HEK293T (cell line): ENCODE results near the gene RXRB.

Source experiments
- CTCF ChIA-PET: fragments of 350-600 bp; formaldehyde crosslinking; extraction: SDS; loops from one replicate; lab custom pipeline; 2021; ENCODE audit warnings: antibody characterized with exemption, inconsistent platforms; lab: Yijun Ruan, JAX
- POLR2A ChIA-PET: fragments of 350-600 bp; formaldehyde crosslinking; extraction: SDS; loops from one replicate; lab custom pipeline; 2020; ENCODE audit warnings: antibody characterized with exemption, inconsistent platforms; lab: Yijun Ruan, JAX
- DNase-seq: peaks from one replicate; pipeline ENCODE4 v3.0.0; 2012; ENCODE audit warnings: mixed read lengths; ENCODE audit errors: extremely low spot score
- ARNT ChIP-seq: fragments of 450-650 bp; IDR thresholded peaks from 2 replicates; pipeline ENCODE4 v1.6.1; 2017; ENCODE audit warnings: mild to moderate bottlenecking
- BHLHE40 ChIP-seq: fragments of 450-650 bp; IDR thresholded peaks from 2 replicates; pipeline ENCODE4 v1.6.1; 2016; ENCODE audit warnings: mild to moderate bottlenecking, moderate library complexity, borderline replicate concordance
- CTBP1 ChIP-seq: fragments of 450-650 bp; IDR thresholded peaks from 2 replicates; pipeline ENCODE4 v1.6.1; 2016; ENCODE audit warnings: borderline replicate concordance
- ELF4 ChIP-seq: fragments of 450-650 bp; IDR thresholded peaks from 2 replicates; pipeline ENCODE4 v1.6.1; 2017; ENCODE audit warnings: antibody characterized with exemption
- FOXA1 ChIP-seq: fragments of 450-650 bp; IDR thresholded peaks from 2 replicates; pipeline ENCODE4 v1.6.1; 2016; ENCODE audit warnings: mild to moderate bottlenecking
- FOXK2 ChIP-seq: fragments of 450-650 bp; IDR thresholded peaks from 2 replicates; pipeline ENCODE4 v1.6.1; 2016; ENCODE audit warnings: mild to moderate bottlenecking
- FOXM1 ChIP-seq: fragments of 450-650 bp; IDR thresholded peaks from 2 replicates; pipeline ENCODE4 v1.6.1; 2017; ENCODE audit warnings: mild to moderate bottlenecking, borderline replicate concordance
- HDGF ChIP-seq: fragments of 450-650 bp; IDR thresholded peaks from 2 replicates; pipeline ENCODE4 v1.6.1; 2017; ENCODE audit warnings: antibody characterized with exemption, borderline replicate concordance
- L3MBTL2 ChIP-seq: fragments of 450-650 bp; conservative IDR thresholded peaks from 2 replicates; pipeline ENCODE4 v1.6.1; 2016; ENCODE audit warnings: mild to moderate bottlenecking
- LEF1 ChIP-seq: fragments of 450-650 bp; IDR thresholded peaks from 2 replicates; pipeline ENCODE4 v1.6.1; 2017; ENCODE audit warnings: mild to moderate bottlenecking, borderline replicate concordance
- NFRKB ChIP-seq: fragments of 450-650 bp; IDR thresholded peaks from 2 replicates; pipeline ENCODE4 v1.6.1; 2016; ENCODE audit warnings: mild to moderate bottlenecking, moderate library complexity
- PKNOX1 ChIP-seq: fragments of 450-650 bp; IDR thresholded peaks from 2 replicates; pipeline ENCODE4 v1.6.1; 2016
- SP1 ChIP-seq: fragments of 450-650 bp; IDR thresholded peaks from 2 replicates; pipeline ENCODE4 v1.6.1; 2017
- SUZ12 ChIP-seq: fragments of 450-650 bp; IDR thresholded peaks from 2 replicates; pipeline ENCODE4 v1.6.1; 2016; ENCODE audit warnings: mild to moderate bottlenecking
- TARDBP ChIP-seq: fragments of 450-650 bp; IDR thresholded peaks from 2 replicates; pipeline ENCODE4 v1.6.1; 2016
- ZNF384 ChIP-seq: fragments of 450-650 bp; IDR thresholded peaks from 2 replicates; pipeline ENCODE4 v1.6.1; 2016

The RXRB gene

GRCh38 chr6:33169291-33170175 is 30.9 kb downstream of the RXRB start:
- ChIA-PET POLR2A (no interaction called here), CTCF (no interaction called here)
- DNase-seq, result no peak
- no peak for TF ChIP-seq PKNOX1
- TF ChIP-seq BHLHE40, result no peak
- TF ChIP-seq HDGF, result no peak
- TF ChIP-seq CTBP1, result no peak
- TF ChIP-seq FOXA1, result no peak
- no peak for TF ChIP-seq FOXM1
- no peak for TF ChIP-seq SUZ12
- no peak for TF ChIP-seq LEF1
- TF ChIP-seq FOXK2, result no peak
- no peak for TF ChIP-seq ELF4
- no peak for TF ChIP-seq SP1
- TF ChIP-seq NFRKB, result no peak

- ChIA-PET CTCF (no interaction called here), POLR2A (no interaction called here)
- no peak for TF ChIP-seq FOXK2
- TF ChIP-seq FOXA1, result no peak
- TF ChIP-seq PKNOX1, result no peak
- TF ChIP-seq L3MBTL2, result no peak
- no peak for TF ChIP-seq LEF1
- TF ChIP-seq SUZ12, result no peak
- no peak for TF ChIP-seq CTBP1
- TF ChIP-seq HDGF, result no peak
- TF ChIP-seq FOXM1, result no peak
- no peak for TF ChIP-seq ZNF384
- DNase-seq, result no peak
Measured at GRCh38 chr6:33168639-33169038, 31.8 kb downstream of the RXRB start.

- ChIA-PET POLR2A (no interaction called here), CTCF (no interaction called here)
- DNase-seq, result no peak
- no peak for TF ChIP-seq ELF4
- TF ChIP-seq LEF1, result no peak
- TF ChIP-seq CTBP1, result no peak
- no peak for TF ChIP-seq L3MBTL2
- no peak for TF ChIP-seq FOXK2
- TF ChIP-seq FOXM1, result no peak
- no peak for TF ChIP-seq PKNOX1
- TF ChIP-seq ZNF384, result no peak
- no peak for TF ChIP-seq TARDBP
- no peak for TF ChIP-seq HDGF
- no peak for TF ChIP-seq NFRKB
- no peak for TF ChIP-seq SUZ12
- no peak for TF ChIP-seq ARNT
- no peak for TF ChIP-seq SP1
Measured at GRCh38 chr6:33168284-33168601, 32.2 kb downstream of the RXRB start.

- POLR2A ChIA-PET, result interaction anchor here (1.2 kb wide), 1 partner anchor 41 kb away, joined by 6 read pairs; the partner anchor contains the start of gene RING1
- CTCF ChIA-PET, result no interaction called here
- TF ChIP-seq LEF1 (no peak), BHLHE40 (no peak), FOXA1 (no peak), ELF4 (no peak), PKNOX1 (no peak), NFRKB (no peak), ARNT (no peak), SUZ12 (no peak), TARDBP (no peak), FOXK2 (no peak), ZNF384 (no peak), SP1 (no peak), FOXM1 (no peak), CTBP1 (no peak), HDGF (no peak), L3MBTL2 (no peak)
- no peak for DNase-seq
Measured at GRCh38 chr6:33167374-33168283, 32.8 kb downstream of the RXRB start.

- DNase-seq, result no peak
- TF ChIP-seq SP1, result no peak
- no peak for TF ChIP-seq PKNOX1
- no peak for TF ChIP-seq TARDBP
- no peak for TF ChIP-seq FOXK2
- TF ChIP-seq L3MBTL2, result no peak
- ChIA-PET POLR2A (interaction anchor here (1.2 kb wide), 1 partner anchor 42 kb away, joined by 6 read pairs; the partner anchor contains the start of gene RING1), CTCF (no interaction called here)
Measured at GRCh38 chr6:33166811-33167210, 33.7 kb downstream of the RXRB start.
